ENCODE results near the gene RASSF4. TPM values are rescaled to one million over a fixed set of nuclear protein-coding genes. Genes with fewer than 3 reads are reported as not detected.

The RASSF4 gene
- total RNA-seq, 2 experiments from 2014 or later = 0.50 to 1.2 TPM

- Mint-ChIP-seq H3K27me3 (peaks cover 6% of the 10 kb centered on the region), H3K4me1 (no peaks in the 10 kb centered on the region), H3K9me3 (no peaks in the 10 kb centered on the region), H3K27ac (no peak overlapping the region), H3K4me3 (no peak overlapping the region), H3K36me3 (ENCODE audit: low read depth) (no peaks in the 10 kb centered on the region)
- DNase-seq = no peak
- ChIA-PET POLR2A (interaction anchor here (1.6 kb wide), 1 partner anchor 9 kb away, joined by 4 read pairs; no protein-coding TSS in a partner anchor), CTCF (no interaction called here)
Measured at GRCh38 chr10:44922796-44923545, 36.6 kb upstream of the RASSF4 start.

- no peak for DNase-seq
- POLR2A ChIA-PET = interaction anchor here (1.6 kb wide), 1 partner anchor 10 kb away, joined by 4 read pairs; no protein-coding TSS in a partner anchor
- Mint-ChIP-seq H3K36me3 (ENCODE audit: low read depth) (no peaks in the 10 kb centered on the region), H3K27ac (no peak overlapping the region), H3K4me1 (no peaks in the 10 kb centered on the region), H3K4me3 (no peak overlapping the region), H3K27me3 (peaks cover 3% of the 10 kb centered on the region), H3K9me3 (no peaks in the 10 kb centered on the region)
- CTCF ChIA-PET = no interaction called here
Measured at GRCh38 chr10:44923611-44924010, 36.0 kb upstream of the RASSF4 start.

- H3K4me1 Mint-ChIP-seq = no peaks in the 10 kb centered on the region
- H3K27me3 Mint-ChIP-seq = peaks cover 3% of the 10 kb centered on the region
- no peaks in the 10 kb centered on the region for H3K36me3 Mint-ChIP-seq (ENCODE audit: low read depth)
- H3K4me3 Mint-ChIP-seq = no peak overlapping the region
- ChIA-PET CTCF (no interaction called here), POLR2A (interaction anchor here (1.6 kb wide), 1 partner anchor 11 kb away, joined by 4 read pairs; no protein-coding TSS in a partner anchor)
- H3K27ac Mint-ChIP-seq = no peak overlapping the region
- no peak for DNase-seq
- H3K9me3 Mint-ChIP-seq = no peaks in the 10 kb centered on the region
Measured at GRCh38 chr10:44924261-44925040, 35.2 kb upstream of the RASSF4 start.

- Mint-ChIP-seq H3K4me1 (no peaks in the 10 kb centered on the region), H3K27ac (no peak overlapping the region)
- POLR2A ChIA-PET = no interaction called here
Measured at GRCh38 chr10:44925224-44925623, 34.4 kb upstream of the RASSF4 start.

GRCh38 chr10:44925811-44926750, 33.5 kb upstream of the RASSF4 start:
- H3K36me3 Mint-ChIP-seq (ENCODE audit: low read depth) = no peaks in the 10 kb centered on the region
- no peaks in the 10 kb centered on the region for H3K4me1 Mint-ChIP-seq
- no peaks in the 10 kb centered on the region for H3K27me3 Mint-ChIP-seq
- no peaks in the 10 kb centered on the region for H3K9me3 Mint-ChIP-seq
- no peak overlapping the region for H3K4me3 Mint-ChIP-seq
- ChIA-PET CTCF (no interaction called here), POLR2A (no interaction called here)
- DNase-seq = no peak
- H3K27ac Mint-ChIP-seq = no peak overlapping the region

More at GRCh38 chr10:44925224-44925623, 34.4 kb upstream of the RASSF4 start:
- no peaks in the 10 kb centered on the region for H3K9me3 Mint-ChIP-seq
- no peak for DNase-seq
- CTCF ChIA-PET = no interaction called here
- H3K27me3 Mint-ChIP-seq = no peaks in the 10 kb centered on the region
- H3K36me3 Mint-ChIP-seq (ENCODE audit: low read depth) = no peaks in the 10 kb centered on the region
- no peak overlapping the region for H3K4me3 Mint-ChIP-seq

- Mint-ChIP-seq H3K4me3 (no peak overlapping the region), H3K27me3 (no peaks in the 10 kb centered on the region), H3K9me3 (no peaks in the 10 kb centered on the region), H3K36me3 (ENCODE audit: low read depth) (no peaks in the 10 kb centered on the region), H3K4me1 (no peaks in the 10 kb centered on the region), H3K27ac (no peak overlapping the region)
- CTCF ChIA-PET = no interaction called here
- no peak for DNase-seq
- POLR2A ChIA-PET = no interaction called here
Measured at GRCh38 chr10:44926751-44927351, 32.8 kb upstream of the RASSF4 start.

GRCh38 chr10:44927352-44927751, 32.2 kb upstream of the RASSF4 start:
- POLR2A ChIA-PET = no interaction called here
- Mint-ChIP-seq H3K4me1 (no peaks in the 10 kb centered on the region), H3K9me3 (no peaks in the 10 kb centered on the region), H3K27me3 (no peaks in the 10 kb centered on the region), H3K4me3 (no peak overlapping the region), H3K36me3 (ENCODE audit: low read depth) (no peaks in the 10 kb centered on the region), H3K27ac (no peak overlapping the region)
- CTCF ChIA-PET = no interaction called here
- no peak for DNase-seq

GRCh38 chr10:44928462-44928861, 31.1 kb upstream of the RASSF4 start:
- no peaks in the 10 kb centered on the region for H3K4me1 Mint-ChIP-seq
- POLR2A ChIA-PET = no interaction called here
- no peaks in the 10 kb centered on the region for H3K36me3 Mint-ChIP-seq (ENCODE audit: low read depth)
- no peak overlapping the region for H3K27ac Mint-ChIP-seq
- H3K9me3 Mint-ChIP-seq = no peaks in the 10 kb centered on the region
- CTCF ChIA-PET = interaction anchor here (1.0 kb wide), 1 partner anchor 64 kb away, joined by 3 read pairs; no protein-coding TSS in a partner anchor
- no peak overlapping the region for H3K4me3 Mint-ChIP-seq
- no peak for DNase-seq
- H3K27me3 Mint-ChIP-seq = no peaks in the 10 kb centered on the region

GRCh38 chr10:44929356-44930255, 30.0 kb upstream of the RASSF4 start:
- no peak for DNase-seq
- Mint-ChIP-seq H3K27ac (no peak overlapping the region), H3K4me3 (no peak overlapping the region), H3K27me3 (no peaks in the 10 kb centered on the region), H3K4me1 (no peaks in the 10 kb centered on the region), H3K36me3 (ENCODE audit: low read depth) (no peaks in the 10 kb centered on the region), H3K9me3 (no peaks in the 10 kb centered on the region)
- ChIA-PET CTCF (interaction anchor here (1.0 kb wide), 1 partner anchor 65 kb away, joined by 3 read pairs; no protein-coding TSS in a partner anchor), POLR2A (no interaction called here)

- Mint-ChIP-seq H3K27me3 (no peaks in the 10 kb centered on the region), H3K4me3 (no peak overlapping the region), H3K27ac (no peak overlapping the region), H3K9me3 (no peaks in the 10 kb centered on the region), H3K36me3 (ENCODE audit: low read depth) (no peaks in the 10 kb centered on the region), H3K4me1 (peaks cover 6% of the 10 kb centered on the region)
- ChIA-PET POLR2A (no interaction called here), CTCF (interaction anchor here (0.9 to 1.1 kb wide), 2 partner anchors 45 to 48 kb away, joined by 3 to 4 read pairs; partner anchors contain the start of gene DEPP1)
- no peak for DNase-seq
Measured at GRCh38 chr10:44930904-44931620, 28.5 kb upstream of the RASSF4 start.

Data from activated CD4-positive, alpha-beta memory T cell treated with anti-CD3 and anti-CD28 coated beads, Interleukin-2, amount 10 ng/mL, durations not matched to agents 7 days and 5 days (primary cell).